SW 1271 (cell line): ENCODE measurements around the gene HOXC5.

Experiments used
- DNase-seq, 2 experiments: peaks; one replicate each; lab custom pipeline; 2025; lab: John Stamatoyannopoulos, UW

HOXC5 gene

GRCh38 chr12:54046809-54047159 is 13.9 kb downstream of the HOXC5 start:
- DNase-seq: no peak

DNA sequence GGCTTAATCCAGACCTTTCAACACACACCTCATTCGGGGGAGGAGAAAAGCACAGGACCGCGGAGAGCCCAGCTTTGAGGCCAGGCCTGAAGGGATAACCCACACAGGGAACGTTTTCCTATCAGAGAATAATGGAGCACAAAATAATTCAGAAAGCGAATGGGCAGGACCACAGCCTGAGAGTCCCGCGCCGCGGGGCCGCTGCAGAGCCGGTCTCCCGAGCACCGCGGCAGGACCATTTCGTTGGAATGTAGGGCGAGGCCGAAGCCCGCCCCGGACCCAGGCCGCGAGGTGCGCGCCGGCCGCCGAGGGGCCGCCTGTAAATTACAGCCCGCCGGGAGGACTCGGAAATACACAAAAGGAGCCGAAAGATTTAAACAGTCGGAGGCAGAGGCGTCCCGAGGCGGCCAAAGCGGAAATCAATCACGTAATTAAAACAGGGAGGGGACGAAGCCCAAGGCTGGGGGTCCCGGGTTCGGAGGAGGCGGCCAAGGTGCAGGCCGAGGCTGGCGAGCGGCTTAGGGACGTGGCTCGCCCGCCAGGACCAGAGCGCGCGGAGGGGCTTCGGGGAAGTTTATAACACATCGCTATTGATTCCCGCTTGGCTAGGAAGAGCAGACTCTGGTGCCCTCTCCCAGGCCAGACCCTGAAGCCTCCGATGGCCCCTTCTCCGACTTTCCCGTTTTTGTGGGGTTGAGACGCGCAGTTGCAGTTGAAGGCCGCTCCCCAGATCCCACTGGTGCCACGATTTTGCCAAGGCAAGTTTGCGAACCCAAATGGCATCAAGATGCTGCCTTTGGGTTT is 14.5 kb downstream of the HOXC5 start:
- no peak for DNase-seq

- no peak for DNase-seq
Observed at GRCh38 chr12:54047964-54048303, 15.1 kb downstream of the HOXC5 start.

DNA sequence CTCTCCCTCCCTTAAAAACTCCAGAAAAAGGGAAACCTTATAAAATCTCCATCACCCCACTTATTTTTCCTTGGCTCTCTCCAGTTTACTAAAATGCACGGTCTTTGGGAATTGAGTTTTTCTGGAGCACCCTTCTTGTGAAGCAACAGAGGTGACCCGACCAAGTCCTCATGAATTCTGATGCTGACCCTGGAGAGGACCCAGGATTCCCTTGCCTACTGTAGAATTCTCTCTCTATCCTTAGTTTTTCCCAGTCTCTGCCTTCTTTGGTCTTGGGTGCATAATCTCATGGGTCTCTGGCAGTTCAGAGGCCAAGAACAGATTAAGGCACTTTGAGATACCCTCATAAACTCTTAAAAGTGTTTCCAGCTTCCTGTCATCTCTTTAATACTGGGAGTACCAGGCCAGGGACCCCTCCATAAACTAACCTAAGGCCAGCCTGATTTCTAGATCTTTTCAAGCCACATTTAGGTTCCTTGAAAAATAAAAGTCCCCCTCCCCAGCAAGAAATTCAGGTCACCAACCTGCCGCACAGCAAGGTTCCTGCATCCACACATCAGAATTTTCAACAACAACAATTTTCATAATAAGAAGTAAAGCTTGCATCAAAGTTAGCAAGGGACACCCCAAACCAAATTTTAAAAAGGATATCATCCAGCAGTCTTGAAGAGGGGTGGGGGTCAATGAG is 15.7 kb downstream of the HOXC5 start:
- no peak for DNase-seq

DNA sequence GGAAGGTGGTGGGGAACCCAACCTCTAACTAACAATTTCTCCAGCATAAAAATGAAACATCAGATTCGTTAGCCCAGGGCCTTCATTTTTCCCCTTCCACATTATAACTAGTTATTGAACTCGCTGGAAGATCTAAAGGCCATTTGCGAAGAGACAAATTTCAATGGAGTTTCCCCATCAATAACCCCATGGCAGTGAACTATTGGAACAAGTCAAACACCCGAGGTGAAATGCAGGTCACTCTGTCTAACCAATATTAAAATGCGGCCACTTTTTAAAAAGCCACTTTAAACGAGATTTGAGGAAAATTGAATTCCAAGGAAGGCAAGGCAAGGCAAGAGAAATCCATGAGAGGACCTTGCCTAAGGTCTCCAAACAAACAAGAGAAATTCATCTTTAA is 16.3 kb downstream of the HOXC5 start:
- DNase-seq: no peak

GRCh38 chr12:54050482-54050810 is 17.6 kb downstream of the HOXC5 start:
- DNase-seq: no peak

DNA sequence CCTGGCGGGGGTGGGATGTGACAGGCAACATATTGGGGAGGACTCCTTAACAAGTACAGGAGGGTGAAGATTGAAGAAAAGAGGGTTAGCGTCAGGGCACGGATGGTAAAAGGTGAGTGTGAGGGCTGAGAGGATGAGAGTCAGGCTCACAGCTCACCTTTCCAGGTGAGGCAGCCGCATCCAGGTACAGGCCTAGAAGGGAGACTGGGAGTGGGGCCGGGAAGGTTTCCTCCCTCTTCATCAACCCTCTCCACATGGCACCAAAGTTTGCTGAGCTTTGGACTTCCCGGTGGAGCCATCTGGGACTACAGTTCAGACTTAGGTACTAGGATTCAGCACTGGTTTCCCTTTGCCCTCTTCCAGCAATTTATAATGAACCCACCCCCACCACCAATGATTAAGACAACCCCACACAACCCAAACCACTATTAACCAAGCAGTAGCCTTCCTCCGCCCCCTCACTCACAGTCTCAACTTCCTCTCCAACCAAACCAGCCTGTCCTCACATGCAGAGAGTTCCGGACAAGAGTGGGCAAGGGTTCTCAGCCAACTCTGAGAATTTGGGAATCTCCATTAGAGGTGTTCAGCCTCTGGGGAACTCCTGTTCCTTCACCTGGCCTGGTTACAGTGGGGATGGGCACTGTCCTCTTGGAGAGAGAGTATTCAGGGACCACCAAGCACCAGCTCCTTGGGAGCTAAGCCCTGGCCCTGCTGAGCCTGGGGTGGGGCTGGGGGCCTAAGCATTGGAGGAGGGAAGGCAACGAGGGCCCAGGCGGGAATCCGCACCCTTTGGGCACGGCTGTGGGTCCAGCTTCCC is 18.4 kb downstream of the HOXC5 start:
- no peak for DNase-seq

DNA sequence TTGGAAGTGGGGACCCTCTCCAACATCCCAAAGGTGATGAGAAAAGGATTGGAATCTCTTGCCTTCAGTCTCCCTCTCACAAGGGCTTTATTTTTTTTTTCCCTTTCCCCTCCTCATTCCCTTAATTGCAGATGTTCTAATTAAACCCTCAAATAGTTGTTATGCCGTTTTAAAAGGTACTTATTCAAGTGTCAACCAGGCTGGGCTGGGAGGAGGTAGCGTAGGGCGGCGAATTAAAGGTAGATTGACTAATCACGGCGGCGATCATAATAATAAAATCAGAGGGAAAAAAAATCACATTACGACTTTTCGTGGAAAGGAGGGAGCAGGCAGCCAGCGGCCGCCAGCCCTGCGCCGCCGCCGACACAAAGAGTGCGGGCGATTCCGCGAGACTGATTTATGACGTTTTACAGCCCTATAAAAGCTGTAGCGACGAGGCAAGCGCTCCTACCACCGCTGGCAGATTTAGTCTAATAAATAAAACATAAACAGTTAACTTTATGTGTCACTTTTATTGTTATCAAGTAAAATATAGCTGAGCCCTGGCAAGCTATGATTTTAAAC is 19.1 kb downstream of the HOXC5 start:
- no peak for DNase-seq

DNA sequence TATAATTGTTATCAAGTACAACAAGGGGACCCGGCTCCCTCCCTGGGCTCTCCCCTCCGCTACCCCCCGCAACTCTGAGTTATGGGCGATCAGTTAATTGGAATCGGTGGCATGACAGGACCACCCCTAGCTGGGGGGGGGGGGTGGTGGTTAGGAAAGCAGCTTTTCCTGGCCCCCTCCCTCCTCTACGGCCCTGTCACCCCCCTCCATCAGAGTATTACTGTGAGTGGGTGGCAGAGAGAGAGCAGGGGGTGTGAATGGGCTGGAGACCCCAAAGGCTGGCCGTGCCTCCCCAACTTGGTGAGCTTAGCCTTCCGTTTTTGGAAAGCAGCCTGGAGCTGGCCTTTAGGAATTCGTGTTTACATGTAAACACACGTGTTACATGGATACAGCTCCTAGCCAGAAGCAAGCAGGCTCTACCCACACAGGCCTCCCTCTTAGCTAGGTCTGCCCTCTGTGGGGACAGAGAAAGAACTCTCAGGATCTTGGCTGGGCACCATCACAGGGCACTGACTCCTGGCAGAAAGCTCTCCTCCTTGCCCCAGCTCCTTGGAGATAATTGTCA is 19.7 kb downstream of the HOXC5 start:
- DNase-seq: no peak

- DNase-seq: no peak
Observed at GRCh38 chr12:54053003-54053750, 20.3 kb downstream of the HOXC5 start.

DNA sequence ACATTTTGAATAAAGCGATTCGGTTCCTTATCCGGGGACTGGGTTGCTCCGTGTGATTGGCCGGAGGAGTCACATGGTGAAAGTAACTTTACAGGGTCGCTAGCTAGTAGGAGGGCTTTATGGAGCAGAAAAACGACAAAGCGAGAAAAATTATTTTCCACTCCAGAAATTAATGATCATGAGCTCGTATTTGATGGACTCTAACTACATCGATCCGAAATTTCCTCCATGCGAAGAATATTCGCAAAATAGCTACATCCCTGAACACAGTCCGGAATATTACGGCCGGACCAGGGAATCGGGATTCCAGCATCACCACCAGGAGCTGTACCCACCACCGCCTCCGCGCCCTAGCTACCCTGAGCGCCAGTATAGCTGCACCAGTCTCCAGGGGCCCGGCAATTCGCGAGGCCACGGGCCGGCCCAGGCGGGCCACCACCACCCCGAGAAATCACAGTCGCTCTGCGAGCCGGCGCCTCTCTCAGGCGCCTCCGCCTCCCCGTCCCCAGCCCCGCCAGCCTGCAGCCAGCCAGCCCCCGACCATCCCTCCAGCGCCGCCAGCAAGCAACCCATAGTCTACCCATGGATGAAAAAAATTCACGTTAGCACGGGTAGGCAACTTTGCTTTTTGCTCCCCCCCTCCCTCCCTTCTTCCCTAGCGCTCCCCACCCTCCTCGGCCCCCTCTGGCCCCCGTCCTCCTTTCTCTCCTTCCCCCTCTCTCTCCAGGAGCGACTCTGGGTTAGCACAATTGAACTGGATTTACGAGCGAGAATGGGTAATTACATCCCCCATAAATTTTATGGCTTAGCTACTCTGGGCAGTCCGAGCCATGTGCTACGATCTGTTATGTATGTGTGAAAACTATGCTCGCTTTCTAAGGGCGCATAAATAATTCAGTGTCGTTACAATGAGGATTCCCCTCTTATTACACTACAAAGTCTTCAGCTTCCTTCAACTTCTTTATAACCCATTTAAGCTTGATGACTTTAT is 21.2 kb downstream of the HOXC5 start, which contains the start of gene HOXC4:
TSS of gene HOXC4 (plus strand) at position 85 of the 991 bp plus-strand sequence. CDS start at position 173, 88 bp downstream.
- peak in 1 of 2 experiments; percentile 13 for DNase-seq

DNA sequence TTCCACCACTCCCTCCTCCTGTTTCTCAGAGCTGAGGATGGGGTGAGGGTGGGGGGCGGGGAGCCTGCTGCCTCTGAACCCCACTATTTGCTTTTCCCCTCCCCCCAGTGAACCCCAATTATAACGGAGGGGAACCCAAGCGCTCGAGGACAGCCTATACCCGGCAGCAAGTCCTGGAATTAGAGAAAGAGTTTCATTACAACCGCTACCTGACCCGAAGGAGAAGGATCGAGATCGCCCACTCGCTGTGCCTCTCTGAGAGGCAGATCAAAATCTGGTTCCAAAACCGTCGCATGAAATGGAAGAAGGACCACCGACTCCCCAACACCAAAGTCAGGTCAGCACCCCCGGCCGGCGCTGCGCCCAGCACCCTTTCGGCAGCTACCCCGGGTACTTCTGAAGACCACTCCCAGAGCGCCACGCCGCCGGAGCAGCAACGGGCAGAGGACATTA is 21.9 kb downstream of the HOXC5 start:
- DNase-seq: no peak

GRCh38 chr12:54055552-54055951 is 22.7 kb downstream of the HOXC5 start:
- no peak for DNase-seq

GRCh38 chr12:54056110-54056509 is 23.3 kb downstream of the HOXC5 start:
- DNase-seq: no peak

- no peak for DNase-seq
Observed at GRCh38 chr12:54058128-54058768, 25.4 kb downstream of the HOXC5 start.

DNA sequence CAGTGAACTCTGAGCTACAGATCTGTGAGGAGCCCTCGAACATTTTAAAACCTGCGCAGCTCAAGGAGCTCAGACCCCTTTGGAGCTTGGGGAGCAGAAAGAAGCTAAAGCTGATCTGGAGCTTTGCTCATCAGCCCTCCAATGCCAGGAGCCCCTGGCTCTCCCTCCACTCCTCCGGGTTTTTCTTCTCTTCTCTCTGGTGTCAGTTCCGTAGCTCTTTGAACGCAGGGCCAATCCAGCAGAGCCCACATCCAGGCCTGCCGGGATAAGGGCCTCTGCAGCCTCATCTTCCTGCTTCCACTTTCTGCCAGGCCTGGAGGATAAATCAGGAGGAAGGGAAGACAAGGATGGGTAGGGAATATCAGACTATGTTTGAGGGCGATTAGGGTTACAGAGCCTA is 26.8 kb downstream of the HOXC5 start:
- DNase-seq: no peak

DNA sequence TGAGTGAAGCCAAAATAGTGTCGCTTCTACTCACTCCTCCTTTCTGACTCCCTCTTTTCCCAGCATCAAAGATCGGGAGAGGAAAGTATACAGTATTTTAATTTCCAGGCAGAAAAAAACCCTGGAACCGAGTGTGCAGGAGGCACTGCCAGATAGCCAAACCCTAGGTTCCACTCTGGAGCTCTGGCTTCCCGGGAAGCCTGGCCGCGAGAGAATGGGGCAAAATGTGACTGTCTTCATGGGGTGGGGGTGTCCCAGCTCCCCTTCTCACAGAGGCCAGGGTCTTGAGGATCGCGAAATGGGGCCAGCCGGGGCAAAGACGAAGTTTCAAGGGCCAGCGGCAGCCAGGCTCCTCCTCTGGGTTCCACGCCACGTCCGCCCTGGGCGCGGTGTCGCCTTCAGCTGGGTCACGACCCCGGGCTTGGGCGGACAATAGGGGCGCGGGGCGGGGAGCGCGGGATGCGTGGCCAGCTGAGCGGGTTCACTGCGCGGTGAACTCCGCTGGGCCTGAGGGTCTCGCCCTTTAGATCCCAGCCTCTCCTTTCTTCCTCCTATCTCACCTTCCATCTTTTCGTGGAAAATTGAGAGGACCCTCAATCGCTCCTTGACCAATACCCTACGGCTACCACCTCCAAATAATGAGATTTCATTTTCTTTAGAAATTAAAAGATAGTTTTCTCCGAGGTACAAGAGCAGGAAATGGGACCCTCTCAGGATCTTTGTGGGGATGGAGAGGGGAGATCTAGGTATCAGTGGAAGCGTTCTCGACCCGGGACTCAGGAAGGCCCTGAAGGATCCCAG is 27.5 kb downstream of the HOXC5 start:
- no peak for DNase-seq

- DNase-seq: no peak
Observed at GRCh38 chr12:54060975-54061778, 28.3 kb downstream of the HOXC5 start.
